ENCODE results near the gene GLB1L. TPM values are rescaled to one million over a fixed set of nuclear protein-coding genes. Genes with fewer than 3 reads are reported as not detected.
"Not testable (repeated sequence)": the region's sequence is repeated elsewhere in the genome, so short reads cannot be mapped to it uniquely, and the experiment has no call there.

Gene GLB1L
- total RNA-seq, 4 donors from 2014 or later = 5.9 to 9.7 (median 6.6) TPM

DNA sequence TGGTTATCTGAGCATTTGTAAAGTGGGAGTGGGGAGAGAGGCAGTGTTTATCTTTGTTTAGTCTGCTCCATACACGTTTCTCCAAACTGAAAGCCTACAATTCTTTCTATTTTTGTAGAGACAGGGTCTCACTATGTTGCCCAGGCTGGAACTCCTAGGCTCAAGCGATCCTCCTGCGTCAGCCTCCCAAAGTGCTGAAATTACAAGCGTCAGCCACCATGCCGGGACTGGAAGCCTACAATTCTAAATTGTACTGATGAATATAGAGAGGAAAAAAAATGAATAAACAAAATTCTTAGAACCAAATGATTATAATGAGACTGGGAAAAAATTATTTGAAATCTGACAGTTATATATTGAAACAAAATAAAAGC lies 40.1 kb downstream of the GLB1L start:
- TF ChIP-seq POLR2AphosphoS5 (IDR thresholded peaks at IDR 0.05) = no peak
- no peak for TF ChIP-seq EP300 (IDR thresholded peaks at IDR 0.05)
- TF ChIP-seq, protein P1, sequence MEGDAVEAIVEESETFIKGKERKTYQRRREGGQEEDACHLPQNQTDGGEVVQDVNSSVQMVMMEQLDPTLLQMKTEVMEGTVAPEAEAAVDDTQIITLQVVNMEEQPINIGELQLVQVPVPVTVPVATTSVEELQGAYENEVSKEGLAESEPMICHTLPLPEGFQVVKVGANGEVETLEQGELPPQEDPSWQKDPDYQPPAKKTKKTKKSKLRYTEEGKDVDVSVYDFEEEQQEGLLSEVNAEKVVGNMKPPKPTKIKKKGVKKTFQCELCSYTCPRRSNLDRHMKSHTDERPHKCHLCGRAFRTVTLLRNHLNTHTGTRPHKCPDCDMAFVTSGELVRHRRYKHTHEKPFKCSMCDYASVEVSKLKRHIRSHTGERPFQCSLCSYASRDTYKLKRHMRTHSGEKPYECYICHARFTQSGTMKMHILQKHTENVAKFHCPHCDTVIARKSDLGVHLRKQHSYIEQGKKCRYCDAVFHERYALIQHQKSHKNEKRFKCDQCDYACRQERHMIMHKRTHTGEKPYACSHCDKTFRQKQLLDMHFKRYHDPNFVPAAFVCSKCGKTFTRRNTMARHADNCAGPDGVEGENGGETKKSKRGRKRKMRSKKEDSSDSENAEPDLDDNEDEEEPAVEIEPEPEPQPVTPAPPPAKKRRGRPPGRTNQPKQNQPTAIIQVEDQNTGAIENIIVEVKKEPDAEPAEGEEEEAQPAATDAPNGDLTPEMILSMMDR (IDR thresholded peaks at IDR 0.05) = no peak
- TF ChIP-seq POLR2A (IDR thresholded peaks at IDR 0.05) = no peak
- peaks cover 0 to 29% (median 9%) of the 10 kb centered on the region in 3 donors for H3K4me1 ChIP-seq
- 68 to 72% methylated on average over 3 to 4 of the region's 5 CpGs for WGBS, 2 donors (ENCODE audit: low coverage in 1 of 2)
- no peak for ATAC-seq
- H3K36me3 ChIP-seq = peaks cover 0 to 19% of the 10 kb centered on the region in 2 donors
- H3K9me3 ChIP-seq = no peaks in the 10 kb centered on the region
- no peak overlapping the region for H3K4me3 ChIP-seq
- no peak overlapping the region for H3K27ac ChIP-seq
- peaks cover 4% of the 10 kb centered on the region for H3K27me3 ChIP-seq

DNA sequence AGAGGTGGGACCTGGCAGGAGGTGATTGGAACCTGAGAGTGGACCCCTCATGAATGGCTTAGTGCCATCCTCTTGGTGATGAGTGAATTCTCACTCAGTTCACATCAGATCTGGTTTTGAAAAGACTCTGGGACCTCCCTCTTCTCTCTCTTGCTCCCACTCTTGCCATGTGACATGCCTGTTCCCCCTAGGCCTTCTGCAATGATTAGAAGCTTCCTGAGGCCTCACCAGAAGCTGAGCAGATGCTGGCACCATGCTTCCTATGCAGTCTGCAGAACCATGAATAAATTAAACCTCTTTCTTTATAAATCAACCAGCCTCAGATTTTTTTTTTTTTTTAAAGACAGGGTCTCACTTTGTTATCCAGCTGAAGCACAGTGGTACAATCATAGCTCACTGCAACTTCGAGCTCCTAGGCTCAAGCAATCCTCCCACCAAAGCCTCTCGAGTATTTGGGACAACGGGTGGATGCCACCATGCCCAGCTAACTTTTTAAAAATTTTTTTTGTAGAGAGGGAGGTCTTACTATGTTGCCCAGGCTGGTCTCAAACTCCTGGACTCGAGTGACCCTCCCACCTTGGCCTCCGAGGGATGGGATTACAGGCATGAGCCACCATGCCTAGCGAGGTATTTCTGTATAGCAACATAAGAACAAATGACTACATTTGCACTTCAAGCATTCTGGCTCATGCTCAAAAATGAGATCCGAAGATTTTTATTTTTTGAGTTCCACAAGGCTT lies 40.6 kb downstream of the GLB1L start:
- H3K9me3 ChIP-seq = no peaks in the 10 kb centered on the region
- H3K27me3 ChIP-seq = peaks cover 7% of the 10 kb centered on the region
- no peak for TF ChIP-seq EP300 (IDR thresholded peaks at IDR 0.05)
- TF ChIP-seq POLR2A (IDR thresholded peaks at IDR 0.05) = no peak
- TF ChIP-seq POLR2AphosphoS5 (IDR thresholded peaks at IDR 0.05) = no peak
- TF ChIP-seq, protein P1 (IDR thresholded peaks at IDR 0.05) = no peak
- H3K36me3 ChIP-seq = peaks cover 0 to 14% of the 10 kb centered on the region in 2 donors
- H3K27ac ChIP-seq = no peak overlapping the region
- no peak overlapping the region for H3K4me3 ChIP-seq
- H3K4me1 ChIP-seq = peaks cover 0 to 29% (median 9%) of the 10 kb centered on the region in 3 donors
- ATAC-seq = no peak
- WGBS, 2 donors (ENCODE audit: low coverage in 1 of 2) = 81 to 88% methylated on average over 6 of the region's 7 CpGs

DNA sequence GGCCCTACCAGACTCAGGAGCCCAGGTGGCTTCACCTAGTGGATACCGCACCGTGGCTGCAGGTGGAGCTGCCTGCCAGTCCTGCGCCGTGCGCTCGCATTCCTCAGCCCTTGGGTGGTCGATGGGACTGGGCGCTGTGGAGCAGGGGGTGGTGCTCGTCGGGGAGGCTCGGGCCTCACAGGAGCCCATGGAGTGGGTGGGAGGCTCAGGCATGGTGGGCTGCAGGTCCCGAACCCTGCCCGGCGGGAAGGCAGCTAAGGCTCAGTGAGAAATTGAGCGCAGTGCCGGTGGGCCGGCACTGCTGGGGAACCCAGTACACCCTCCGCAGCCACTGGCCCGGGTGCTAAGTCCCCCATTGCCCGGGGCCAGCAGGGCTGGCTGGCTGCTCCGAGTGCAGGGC lies 43.9 kb downstream of the GLB1L start:
- not testable (repeated sequence) for ATAC-seq, H3K27ac ChIP-seq, H3K9me3 ChIP-seq, H3K4me3 ChIP-seq, H3K4me1 ChIP-seq, H3K36me3 ChIP-seq
- H3K27me3 ChIP-seq = peaks cover 18% of the 10 kb centered on the region
- WGBS, 2 donors (ENCODE audit: low coverage in 1 of 2) = no CpG with 5 or more reads among the region's 21 CpGs

DNA sequence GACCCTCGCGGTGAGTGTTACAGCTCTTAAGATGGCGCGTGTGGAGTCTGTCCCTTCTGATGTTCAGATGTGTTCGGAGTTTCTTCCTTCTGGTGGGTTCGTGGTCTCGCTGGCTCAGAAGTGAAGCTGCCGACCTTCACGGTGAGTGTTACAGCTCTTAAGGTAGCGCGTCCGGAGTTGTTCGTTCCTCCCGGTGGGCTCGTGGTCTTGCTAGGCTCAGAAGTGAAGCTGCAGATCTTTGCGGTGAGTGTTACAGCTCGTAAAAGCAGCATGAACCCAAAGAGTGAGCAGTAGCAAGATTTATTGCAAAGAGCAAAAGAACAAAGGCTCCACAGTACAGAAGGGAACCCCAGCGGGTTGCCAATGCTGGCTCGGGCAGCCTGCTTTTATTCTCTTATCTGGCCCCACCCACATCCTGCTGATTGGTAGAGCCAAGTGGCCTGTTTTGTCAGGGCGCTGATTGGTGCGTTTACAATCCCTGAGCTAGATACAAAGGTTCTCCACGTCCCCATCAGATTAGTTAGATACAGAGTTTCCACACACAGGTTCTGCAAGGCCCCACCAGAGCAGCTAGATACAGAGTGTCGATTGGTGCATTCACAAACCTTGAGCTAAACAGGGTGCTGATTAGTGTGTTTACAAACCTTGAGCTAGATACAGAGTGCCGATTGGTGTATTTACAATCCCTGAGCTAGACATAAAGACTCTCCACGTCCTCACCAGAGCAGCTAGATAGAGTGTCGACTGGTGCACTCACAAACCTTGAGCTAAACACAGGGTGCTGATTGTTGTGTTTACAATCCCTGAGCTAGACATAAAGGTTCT lies 44.5 kb downstream of the GLB1L start:
- 62 to 85% methylated on average over 13 to 16 of the region's 26 CpGs for WGBS, 2 donors (ENCODE audit: low coverage in 1 of 2)
- peaks cover 18% of the 10 kb centered on the region for H3K27me3 ChIP-seq
- H3K36me3 ChIP-seq, H3K4me1 ChIP-seq, H3K4me3 ChIP-seq, H3K9me3 ChIP-seq, ATAC-seq, H3K27ac ChIP-seq: not testable (repeated sequence)

DNA sequence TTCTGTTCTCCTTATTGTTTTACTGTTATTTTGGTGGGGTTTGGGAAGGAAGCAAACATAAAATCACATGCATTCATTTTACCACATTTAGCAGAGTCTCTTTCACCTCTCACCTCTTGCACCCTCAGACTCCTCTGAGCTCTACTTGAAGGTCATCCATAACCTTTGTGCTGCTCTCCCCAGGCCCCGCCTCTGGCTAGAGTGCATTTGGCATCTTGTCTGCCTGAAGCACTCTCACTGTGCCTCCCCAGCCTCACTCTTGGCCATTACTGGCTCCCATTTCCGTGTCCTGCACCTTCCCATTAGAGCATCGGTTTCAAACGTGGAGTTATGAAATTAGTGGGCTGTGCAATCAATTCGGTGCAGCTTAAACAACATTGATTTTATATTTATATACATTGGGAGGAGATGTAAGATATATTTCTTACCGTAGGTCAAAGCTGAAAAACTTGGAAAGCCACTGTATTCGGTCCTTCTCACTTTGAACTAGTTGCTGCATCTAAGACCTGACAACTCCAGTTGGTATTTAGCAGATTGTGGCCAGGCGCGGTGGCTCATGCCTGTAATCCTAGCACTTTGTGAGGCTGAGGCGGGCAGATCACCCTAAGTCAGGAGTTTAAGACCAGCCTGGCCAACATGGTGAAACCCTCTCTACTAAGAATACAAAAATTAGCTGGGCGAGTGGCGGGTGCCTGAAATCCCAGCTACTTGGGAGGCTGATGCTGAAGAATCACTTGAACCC lies 45.6 kb downstream of the GLB1L start:
- Histone ChIP-seq H3K36me3 (no peaks in the 10 kb centered on the region), H3K4me1 (no peaks in the 10 kb centered on the region), H3K27me3 (peaks cover 18% of the 10 kb centered on the region), H3K27ac (no peak overlapping the region), H3K4me3 (no peak overlapping the region), H3K9me3 (no peaks in the 10 kb centered on the region)
- TF ChIP-seq, protein P1 (IDR thresholded peaks at IDR 0.05) = no peak
- TF ChIP-seq POLR2A (IDR thresholded peaks at IDR 0.05) = no peak
- no peak for ATAC-seq
- 68 to 71% methylated on average over 4 to 7 of the region's 12 CpGs for WGBS, 2 donors (ENCODE audit: low coverage in 1 of 2)

Data from gastroesophageal sphincter (tissue), 4 donors.